ENCODE measurements around the gene TMEM9.

The TMEM9 gene

DNA sequence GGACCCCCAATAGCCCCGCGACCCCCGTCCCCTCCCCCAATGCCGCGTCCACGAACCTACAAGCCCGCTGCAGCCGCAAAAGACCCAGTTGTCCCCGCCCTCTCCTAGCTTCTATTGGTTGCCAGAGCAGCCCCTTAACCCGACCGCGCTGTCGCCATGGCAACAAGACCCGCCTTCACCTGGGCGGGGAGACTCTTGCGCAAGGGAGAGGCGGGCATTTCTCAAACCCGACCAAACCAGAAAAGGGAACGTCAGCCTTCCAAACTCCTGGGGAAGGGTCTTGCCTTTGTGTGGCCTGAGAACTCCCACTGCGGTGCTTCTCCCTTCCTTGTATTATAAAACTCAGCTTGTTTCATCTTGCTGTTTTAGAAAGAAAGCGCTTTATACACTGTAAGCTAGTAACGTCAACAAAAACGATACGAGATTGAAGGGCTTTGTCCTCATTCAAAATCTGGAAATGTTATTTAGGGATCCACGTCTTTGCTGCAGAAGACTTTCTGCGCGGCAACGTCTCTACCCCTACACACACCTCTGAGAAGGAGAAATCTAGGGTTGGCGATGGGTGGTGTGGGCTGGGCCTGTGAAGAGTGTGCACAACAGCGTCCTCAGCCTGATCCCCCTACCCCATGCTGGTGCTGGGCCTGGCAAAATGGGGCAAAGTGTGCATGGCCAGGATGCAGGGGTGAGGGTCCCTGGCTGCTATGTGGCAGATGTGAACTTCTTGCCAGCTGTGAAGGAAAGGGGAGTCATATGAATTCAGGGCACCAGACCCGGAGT lies at the start of gene TMEM9:
TSS of gene TMEM9 (minus strand) at position 86 of the 777 bp plus-strand sequence. CDS start 551 bp downstream, outside the sequence.
- H3K27me3 Mint-ChIP-seq = peaks cover 36% of the 10 kb centered on the region
- H3K4me3 Mint-ChIP-seq = peak within 1 kb of the TSS; percentile 87
- H3K9me3 Mint-ChIP-seq = no peaks in the 10 kb centered on the region
- H3K36me3 Mint-ChIP-seq = peaks cover 13% of the 10 kb centered on the region
- peaks cover 15% of the 10 kb centered on the region for H3K4me1 Mint-ChIP-seq
- CTCF ChIA-PET = interaction anchor here (0.6 to 1.9 kb wide), 3 partner anchors 35 to 878 kb away, joined by 3 to 9 read pairs (median 3); no protein-coding TSS in a partner anchor
- peak within 1 kb of the TSS; percentile 86 for H3K27ac Mint-ChIP-seq
- DNase-seq = peak; percentile 98

DNA sequence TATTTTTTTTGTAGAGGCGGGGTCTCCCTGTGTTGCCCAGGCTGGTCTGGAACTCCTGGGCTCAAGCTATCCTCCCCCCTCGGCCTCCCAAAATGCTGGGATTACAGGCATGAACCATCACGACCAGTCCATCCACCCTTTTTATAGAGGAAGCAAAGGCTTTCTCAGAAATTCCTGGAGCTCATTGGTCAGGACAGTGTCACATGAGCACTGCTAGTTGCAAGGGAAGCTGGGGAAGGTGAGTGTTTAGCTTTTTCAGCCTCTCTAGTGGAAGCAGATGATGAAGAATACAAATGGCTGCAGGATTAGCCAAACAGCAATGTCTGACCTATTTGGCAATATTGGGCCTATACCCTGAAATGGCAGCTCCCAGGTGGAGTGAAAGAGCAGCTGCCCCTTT lies 44.3 kb upstream of the TMEM9 start:
- Mint-ChIP-seq H3K4me1 (no peaks in the 10 kb centered on the region), H3K9me3 (no peaks in the 10 kb centered on the region), H3K4me3 (no peak overlapping the region), H3K27ac (no peak overlapping the region), H3K36me3 (no peaks in the 10 kb centered on the region), H3K27me3 (peaks cover 23% of the 10 kb centered on the region)
- CTCF ChIA-PET = no interaction called here
- no peak for DNase-seq

DNA sequence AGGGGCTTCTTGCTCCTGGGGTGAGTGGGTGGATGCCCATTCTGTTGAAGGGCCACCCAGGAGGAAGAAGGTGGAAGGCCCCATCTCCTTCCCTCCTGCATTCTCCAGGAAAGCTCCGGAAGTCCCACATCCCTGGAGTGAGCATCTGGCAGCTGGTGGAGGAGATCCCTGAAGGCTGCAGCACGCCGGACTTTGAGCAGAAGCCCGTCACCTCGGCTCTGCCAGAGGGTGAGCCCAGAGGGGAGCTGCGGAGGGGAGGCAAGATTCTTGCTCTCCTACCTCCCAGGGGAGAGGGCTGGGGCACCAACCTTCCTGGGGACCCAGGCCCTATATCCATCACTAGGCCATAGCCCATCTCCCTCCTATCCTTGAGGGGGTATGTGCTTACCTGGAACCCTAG lies 39.8 kb upstream of the TMEM9 start:
- Mint-ChIP-seq H3K4me1 (no peaks in the 10 kb centered on the region), H3K27me3 (peaks cover 52% of the 10 kb centered on the region), H3K27ac (no peak overlapping the region), H3K36me3 (no peaks in the 10 kb centered on the region), H3K9me3 (no peaks in the 10 kb centered on the region), H3K4me3 (no peak overlapping the region)
- DNase-seq = no peak
- CTCF ChIA-PET = no interaction called here

- Mint-ChIP-seq H3K27me3 (peaks cover 61% of the 10 kb centered on the region), H3K36me3 (no peaks in the 10 kb centered on the region), H3K9me3 (no peaks in the 10 kb centered on the region), H3K4me3 (no peak overlapping the region), H3K4me1 (no peaks in the 10 kb centered on the region), H3K27ac (no peak overlapping the region)
- DNase-seq = no peak
- CTCF ChIA-PET = interaction anchor here (0.7 to 1.9 kb wide), 2 partner anchors 43 to 71 kb away, joined by 3 to 7 read pairs; no protein-coding TSS in a partner anchor
Measured at GRCh38 chr1:201192261-201192788, 38.1 kb upstream of the TMEM9 start.

DNA sequence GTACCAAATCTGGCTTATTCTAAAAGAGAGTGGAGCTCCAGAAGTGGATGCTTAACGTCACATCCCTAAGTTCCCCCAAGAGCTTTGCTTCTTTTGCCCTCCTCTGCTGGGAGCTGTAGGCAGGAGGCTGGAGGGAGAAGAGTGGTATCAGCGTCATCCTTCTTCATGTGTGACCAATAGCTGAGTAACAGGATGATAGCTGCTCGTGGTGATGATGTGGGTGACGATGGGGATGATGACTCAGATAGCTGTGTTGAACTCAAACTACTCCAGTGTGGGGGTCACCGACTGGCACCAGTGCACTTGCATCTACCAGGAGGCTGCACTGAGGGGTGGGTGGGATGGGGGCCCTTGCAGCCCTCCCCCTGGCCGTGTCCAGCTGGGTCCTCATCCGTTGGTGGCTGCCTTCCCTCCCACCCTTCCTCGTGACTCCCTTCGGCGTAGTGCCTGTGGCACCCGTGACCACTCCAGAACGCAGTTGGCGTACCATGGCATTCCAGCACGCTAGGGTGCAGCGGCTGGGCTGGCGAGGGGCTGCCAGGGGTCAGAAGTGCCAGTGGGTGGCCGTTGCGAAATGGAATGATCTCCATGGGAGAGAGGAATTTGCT lies 37.5 kb upstream of the TMEM9 start:
- CTCF ChIA-PET = interaction anchor here (1.9 kb wide), 1 partner anchor 43 kb away, joined by 7 read pairs; no protein-coding TSS in a partner anchor
- no peak overlapping the region for H3K27ac Mint-ChIP-seq
- no peaks in the 10 kb centered on the region for H3K36me3 Mint-ChIP-seq
- DNase-seq = no peak
- H3K4me1 Mint-ChIP-seq = no peaks in the 10 kb centered on the region
- no peak overlapping the region for H3K4me3 Mint-ChIP-seq
- no peaks in the 10 kb centered on the region for H3K9me3 Mint-ChIP-seq
- peaks cover 64% of the 10 kb centered on the region for H3K27me3 Mint-ChIP-seq

- CTCF ChIA-PET = no interaction called here
- no peaks in the 10 kb centered on the region for H3K36me3 Mint-ChIP-seq
- H3K27me3 Mint-ChIP-seq = peaks cover 60% of the 10 kb centered on the region
- no peak for DNase-seq
- H3K4me1 Mint-ChIP-seq = no peaks in the 10 kb centered on the region
- H3K4me3 Mint-ChIP-seq = no peak within 1 kb of the TSS
- H3K9me3 Mint-ChIP-seq = no peaks in the 10 kb centered on the region
- no peak within 1 kb of the TSS for H3K27ac Mint-ChIP-seq
Measured at GRCh38 chr1:201190624-201191051, 36.4 kb upstream of the TMEM9 start, which contains the start of gene IGFN1. TSS of gene IGFN1 (plus strand) at chr1:201190824. CDS start at chr1:201193294, 2,470 bp downstream.

- no peak for DNase-seq
- no peaks in the 10 kb centered on the region for H3K9me3 Mint-ChIP-seq
- no peak overlapping the region for H3K4me3 Mint-ChIP-seq
- peaks cover 61% of the 10 kb centered on the region for H3K27me3 Mint-ChIP-seq
- CTCF ChIA-PET = no interaction called here
- H3K36me3 Mint-ChIP-seq = no peaks in the 10 kb centered on the region
- H3K27ac Mint-ChIP-seq = no peak overlapping the region
- no peaks in the 10 kb centered on the region for H3K4me1 Mint-ChIP-seq
Measured at GRCh38 chr1:201190005-201190404, 35.7 kb upstream of the TMEM9 start.

DNA sequence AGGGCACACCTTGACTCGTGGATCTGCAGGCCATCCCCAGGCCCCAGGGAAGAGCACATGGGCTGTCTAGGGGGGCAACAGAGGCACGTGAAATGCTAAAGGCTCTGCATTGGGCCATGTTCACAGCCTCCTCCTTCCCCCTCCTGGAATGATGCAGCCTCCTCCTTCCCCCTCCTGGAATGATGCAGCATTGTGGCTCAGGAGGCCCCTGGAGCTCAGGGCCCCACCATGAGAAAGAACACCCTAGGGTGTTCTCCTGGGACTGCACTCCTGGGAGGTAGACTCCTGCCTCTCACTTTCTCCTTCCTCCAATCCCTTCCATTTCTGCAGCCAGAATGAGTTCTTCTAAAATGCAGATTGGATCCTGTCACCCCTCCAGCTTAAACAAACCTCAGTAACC lies 34.8 kb upstream of the TMEM9 start:
- Mint-ChIP-seq H3K4me1 (no peaks in the 10 kb centered on the region), H3K27me3 (peaks cover 66% of the 10 kb centered on the region), H3K36me3 (no peaks in the 10 kb centered on the region), H3K9me3 (no peaks in the 10 kb centered on the region), H3K4me3 (no peak overlapping the region), H3K27ac (no peak overlapping the region)
- no peak for DNase-seq
- CTCF ChIA-PET = no interaction called here

- Mint-ChIP-seq H3K9me3 (no peaks in the 10 kb centered on the region), H3K27me3 (peaks cover 53% of the 10 kb centered on the region), H3K27ac (no peak overlapping the region), H3K4me1 (no peaks in the 10 kb centered on the region), H3K36me3 (no peaks in the 10 kb centered on the region), H3K4me3 (no peak overlapping the region)
- CTCF ChIA-PET = no interaction called here
- no peak for DNase-seq
Measured at GRCh38 chr1:201186192-201186591, 31.9 kb upstream of the TMEM9 start.

- CTCF ChIA-PET = interaction anchor here (1.1 kb wide), 1 partner anchor 36 kb away, joined by 3 read pairs; no protein-coding TSS in a partner anchor
- no peak overlapping the region for H3K4me3 Mint-ChIP-seq
- DNase-seq = no peak
- H3K9me3 Mint-ChIP-seq = no peaks in the 10 kb centered on the region
- H3K27ac Mint-ChIP-seq = no peak overlapping the region
- no peaks in the 10 kb centered on the region for H3K4me1 Mint-ChIP-seq
- H3K36me3 Mint-ChIP-seq = no peaks in the 10 kb centered on the region
- H3K27me3 Mint-ChIP-seq = peaks cover 56% of the 10 kb centered on the region
Measured at GRCh38 chr1:201185527-201186128, 31.4 kb upstream of the TMEM9 start.

DNA sequence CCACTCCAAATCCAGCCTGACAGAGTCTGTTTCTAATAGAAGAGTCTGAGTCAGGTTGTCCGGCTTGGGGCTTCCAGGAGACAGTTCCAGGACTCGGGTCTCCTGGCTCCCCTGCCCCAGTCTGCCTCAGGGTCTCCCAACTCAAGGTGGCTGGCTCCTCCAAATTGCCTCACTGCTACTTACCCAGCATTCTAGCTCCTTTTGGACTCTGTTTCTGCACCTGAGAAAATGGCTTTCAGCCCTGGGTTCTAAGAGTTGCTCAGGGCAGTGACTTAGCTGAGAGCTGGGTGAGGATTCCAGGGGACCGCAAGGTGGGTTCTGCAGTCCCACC lies 30.8 kb upstream of the TMEM9 start:
- Mint-ChIP-seq H3K4me1 (no peaks in the 10 kb centered on the region), H3K4me3 (no peak overlapping the region), H3K36me3 (no peaks in the 10 kb centered on the region), H3K27me3 (peaks cover 58% of the 10 kb centered on the region), H3K27ac (no peak overlapping the region), H3K9me3 (no peaks in the 10 kb centered on the region)
- CTCF ChIA-PET = interaction anchor here (1.1 kb wide), 1 partner anchor 35 kb away, joined by 3 read pairs; no protein-coding TSS in a partner anchor
- no peak for DNase-seq

- Mint-ChIP-seq H3K4me1 (no peaks in the 10 kb centered on the region), H3K4me3 (no peak overlapping the region), H3K27me3 (peaks cover 53% of the 10 kb centered on the region), H3K27ac (no peak overlapping the region), H3K36me3 (no peaks in the 10 kb centered on the region), H3K9me3 (no peaks in the 10 kb centered on the region)
- DNase-seq = no peak
- CTCF ChIA-PET = interaction anchor here (1.1 to 1.4 kb wide), 2 partner anchors 9 to 34 kb away, joined by 3 to 6 read pairs; no protein-coding TSS in a partner anchor
Measured at GRCh38 chr1:201184307-201185122, 30.2 kb upstream of the TMEM9 start.

DNA sequence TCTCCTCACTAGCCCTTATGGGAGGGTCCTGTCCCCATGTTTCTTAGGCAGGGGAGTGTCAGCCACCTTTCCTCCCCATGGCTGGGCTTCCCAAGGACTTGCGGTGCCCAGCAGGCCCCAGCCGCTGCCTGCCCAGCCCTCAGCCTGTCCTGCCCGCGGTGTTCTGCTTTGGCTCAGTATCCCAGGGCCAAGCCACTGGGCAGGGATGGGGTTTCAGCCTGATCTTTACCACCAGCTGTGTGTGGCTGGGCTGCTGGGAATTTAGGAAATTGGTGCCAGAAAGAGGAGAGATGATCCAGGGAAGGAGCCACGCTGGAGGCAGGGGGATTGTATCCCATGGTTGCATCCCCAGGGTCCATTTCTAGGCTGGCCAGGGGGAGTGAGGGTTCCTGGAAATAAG lies 29.5 kb upstream of the TMEM9 start:
- CTCF ChIA-PET = interaction anchor here (1.4 kb wide), 1 partner anchor 8 kb away, joined by 6 read pairs; no protein-coding TSS in a partner anchor

GRCh38 chr1:201183209-201183608 lies 28.9 kb upstream of the TMEM9 start:
- no peak overlapping the region for H3K4me3 Mint-ChIP-seq
- H3K27me3 Mint-ChIP-seq = peaks cover 52% of the 10 kb centered on the region
- CTCF ChIA-PET = no interaction called here
- DNase-seq = no peak
- H3K4me1 Mint-ChIP-seq = no peaks in the 10 kb centered on the region
- H3K27ac Mint-ChIP-seq = no peak overlapping the region
- H3K36me3 Mint-ChIP-seq = no peaks in the 10 kb centered on the region
- no peaks in the 10 kb centered on the region for H3K9me3 Mint-ChIP-seq

More for the DNA sequence above, 29.5 kb upstream of the TMEM9 start:
- Mint-ChIP-seq H3K4me3 (no peak overlapping the region), H3K4me1 (no peaks in the 10 kb centered on the region), H3K27me3 (peaks cover 53% of the 10 kb centered on the region), H3K27ac (no peak overlapping the region), H3K36me3 (no peaks in the 10 kb centered on the region), H3K9me3 (no peaks in the 10 kb centered on the region)
- DNase-seq = no peak

All from activated naive CD4-positive, alpha-beta T cell treated with anti-CD3 and anti-CD28 coated beads, Interleukin-2, amount 10 ng/mL, durations not matched to agents 7 days and 5 days (primary cell).